Stomach (tissue), 4 donors: ENCODE measurements around the gene MGAM2.
"Not testable (repeated sequence)": the region's sequence is repeated elsewhere in the genome, so short reads cannot be mapped to it uniquely, and the experiment has no call there.

Experiments
- CTCF ChIP-seq, 7 experiments: fragments of 450-650 bp in 4 of 7; fragments of 200-600 bp in 3 of 7; sonication (generic) in 3 of 7; IDR thresholded peaks; one replicate each; pipeline ENCODE4 v1.5.1; 2016 to 2019; ENCODE audit warnings: antibody characterized with exemption in 7 of 7, control low read depth in 2 of 7, mild to moderate bottlenecking in 1 of 7
- EP300 ChIP-seq: sonication (generic); formaldehyde crosslinking; IDR thresholded peaks from one replicate; pipeline ENCODE4 v1.6.1; 2017; ENCODE audit warnings: antibody characterized with exemption
- POLR2A ChIP-seq, 4 donors: fragments of 450-650 bp; IDR thresholded peaks; one replicate each; pipeline ENCODE4 v1.6.1; 2016; ENCODE audit warnings: antibody characterized with exemption in 4 of 4, control low read depth in 2 of 4, mild to moderate bottlenecking in 1 of 4, moderate library complexity in 1 of 4
- POLR2AphosphoS5 ChIP-seq, 3 donors: sonication (generic); formaldehyde crosslinking; IDR thresholded peaks; one replicate each; pipeline ENCODE4 v1.6.1; 2016; ENCODE audit warnings: antibody characterized with exemption in 3 of 3

- TF ChIP-seq CTCF (IDR thresholded peaks at IDR 0.05); POLR2A (IDR thresholded peaks at IDR 0.05); EP300; POLR2AphosphoS5 (IDR thresholded peaks at IDR 0.05): not testable (repeated sequence)
Observed at GRCh38 chr7:142101794-142102193, 9.7 kb upstream of the MGAM2 start.
